HEK293 (cell line): ENCODE data around the gene SOCS6.

Experiments
- CTCF ChIA-PET: fragments of 350-600 bp; formaldehyde crosslinking; extraction: SDS; loops from one replicate; lab custom pipeline; 2021; ENCODE audit warnings: antibody characterized with exemption; lab: Yijun Ruan, JAX
- POLR2A ChIA-PET: fragments of 300-600 bp; formaldehyde crosslinking; extraction: SDS; loops from one replicate; lab custom pipeline; 2020; ENCODE audit warnings: antibody characterized with exemption, inconsistent platforms; lab: Yijun Ruan, JAX
- H3K27ac ChIP-seq: fragments of 200-500 bp; sonication (Bioruptor generic); 2 replicates; pipeline ENCODE4 v1.5.1; 2014; ENCODE audit warnings: low read depth, low read length, control low read depth, inconsistent platforms; ENCODE audit errors: extremely low read depth
- H3K36me3 ChIP-seq, 2 experiments: fragments of 200-500 bp in 1 of 2; sonication (Bioruptor generic) in 1 of 2; 1 replicate in 1 of 2; 2 replicates in 1 of 2; pipeline ENCODE4 v1.5.1; 2014 to 2017; ENCODE audit warnings: inconsistent platforms in 2 of 2, low read length in 2 of 2; ENCODE audit not compliant: control insufficient read depth in 2 of 2, insufficient read depth in 1 of 2
- H3K4me1 ChIP-seq: fragments of 200-500 bp; sonication (Bioruptor generic); 2 replicates; pipeline ENCODE4 v1.5.1; 2014; ENCODE audit warnings: mild to moderate bottlenecking, low read length, inconsistent platforms; ENCODE audit not compliant: control insufficient read depth, insufficient read depth
- H3K4me3 ChIP-seq: 2 replicates; pipeline ENCODE4 v1.5.1; 2011; ENCODE audit warnings: low read depth, mild to moderate bottlenecking, control low read depth, low read length, moderate library complexity
- H3K9me3 ChIP-seq: fragments of 200-500 bp; sonication (Bioruptor generic); 2 replicates; pipeline ENCODE4 v1.5.1; 2014; ENCODE audit warnings: low read depth, low read length, inconsistent platforms; ENCODE audit not compliant: control insufficient read depth, insufficient read depth
- GLIS1 ChIP-seq: fragments of 450-650 bp; formaldehyde crosslinking; IDR thresholded peaks from 2 replicates; pipeline ENCODE4 v1.5.1; 2016; ENCODE audit warnings: missing biosample characterization, missing genetic modification characterization
- KLF8 ChIP-seq: fragments of 450-650 bp; formaldehyde crosslinking; IDR thresholded peaks from 2 replicates; pipeline ENCODE4 v1.5.1; 2016; ENCODE audit warnings: missing biosample characterization, missing genetic modification characterization
- YY1 ChIP-seq: fragments of 450-650 bp; formaldehyde crosslinking; IDR thresholded peaks from 2 replicates; pipeline ENCODE4 v1.5.1; 2018; ENCODE audit warnings: missing biosample characterization, missing genetic modification characterization
- ZBTB7A ChIP-seq: fragments of 450-650 bp; formaldehyde crosslinking; IDR thresholded peaks from 2 replicates; pipeline ENCODE4 v1.5.1; 2016; ENCODE audit warnings: low read depth, missing biosample characterization, missing genetic modification characterization
- ZFP3 ChIP-seq: fragments of 450-650 bp; formaldehyde crosslinking; IDR thresholded peaks from 2 replicates; pipeline ENCODE4 v1.5.1; 2016; ENCODE audit warnings: low read depth, missing biosample characterization, missing genetic modification characterization
- ZNF121 ChIP-seq: fragments of 450-650 bp; formaldehyde crosslinking; IDR thresholded peaks from 2 replicates; pipeline ENCODE4 v1.5.1; 2016; ENCODE audit warnings: missing biosample characterization, missing genetic modification characterization
- ZNF404 ChIP-seq: fragments of 450-650 bp; formaldehyde crosslinking; IDR thresholded peaks from 2 replicates; pipeline ENCODE4 v1.5.1; 2017; ENCODE audit warnings: missing biosample characterization, missing genetic modification characterization
- ZNF549 ChIP-seq: fragments of 450-650 bp; IDR thresholded peaks from 2 replicates; pipeline ENCODE4 v1.5.1; 2018; ENCODE audit warnings: missing biosample characterization, missing genetic modification characterization, mild to moderate bottlenecking, inconsistent platforms, moderate library complexity
- ZNF660 ChIP-seq: fragments of 450-650 bp; IDR thresholded peaks from 2 replicates; pipeline ENCODE4 v1.5.1; 2018; ENCODE audit warnings: missing biosample characterization, mild to moderate bottlenecking, missing genetic modification characterization
- TF ChIP-seq, protein P1 (sequence below): fragments of 450-650 bp; formaldehyde crosslinking; IDR thresholded peaks from 2 replicates; pipeline ENCODE4 v1.5.1; 2016; ENCODE audit warnings: missing biosample characterization, missing genetic modification characterization, low read depth
- TF ChIP-seq, protein P2 (sequence below): fragments of 450-650 bp; formaldehyde crosslinking; IDR thresholded peaks from 2 replicates; pipeline ENCODE4 v1.5.1; 2016; ENCODE audit warnings: missing biosample characterization, missing genetic modification characterization
- TF ChIP-seq, protein P3 (sequence below): fragments of 450-650 bp; formaldehyde crosslinking; IDR thresholded peaks from 2 replicates; pipeline ENCODE4 v1.5.1; 2016; ENCODE audit warnings: missing biosample characterization, missing genetic modification characterization
- TF ChIP-seq, protein P4 (sequence below): fragments of 450-650 bp; formaldehyde crosslinking; IDR thresholded peaks from 2 replicates; pipeline ENCODE4 v1.5.1; 2016; ENCODE audit warnings: missing biosample characterization, missing genetic modification characterization, borderline replicate concordance
- TF ChIP-seq, protein P5 (sequence below): fragments of 450-650 bp; formaldehyde crosslinking; IDR thresholded peaks from 2 replicates; pipeline ENCODE4 v1.5.1; 2016; ENCODE audit warnings: missing biosample characterization, missing genetic modification characterization
- TF ChIP-seq, protein P6 (sequence below): fragments of 450-650 bp; formaldehyde crosslinking; IDR thresholded peaks from 2 replicates; pipeline ENCODE4 v1.5.1; 2016; ENCODE audit warnings: missing biosample characterization, missing genetic modification characterization

The SOCS6 gene

DNA sequence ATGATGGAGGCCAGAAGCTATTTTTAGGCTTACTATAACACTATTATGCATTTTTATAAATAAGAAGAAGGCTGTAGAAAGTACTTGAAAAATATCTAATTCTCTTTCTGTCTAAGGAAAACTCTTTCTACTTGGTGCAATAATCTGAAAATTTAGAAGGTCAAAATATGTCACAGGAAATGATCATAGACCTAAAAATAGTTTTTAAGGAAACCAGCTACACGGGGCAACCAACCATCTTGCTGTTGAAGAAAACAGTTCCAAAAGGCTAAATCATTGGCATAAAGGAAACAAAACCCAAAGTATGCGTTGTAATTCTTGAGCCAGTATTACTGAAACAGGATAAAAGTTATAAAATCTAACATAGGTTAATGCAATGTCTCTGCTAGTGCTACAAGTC is 40.2 kb downstream of the SOCS6 start:
- Histone ChIP-seq H3K9me3 (no peaks in the 10 kb centered on the region), H3K27ac (no peak overlapping the region), H3K4me3 (no peak overlapping the region), H3K36me3 (peaks cover 0 to 14% of the 10 kb centered on the region in 2 experiments; a peak in 1 of 3 replicates)
- POLR2A ChIA-PET, result no interaction called here
- TF ChIP-seq, protein P1, sequence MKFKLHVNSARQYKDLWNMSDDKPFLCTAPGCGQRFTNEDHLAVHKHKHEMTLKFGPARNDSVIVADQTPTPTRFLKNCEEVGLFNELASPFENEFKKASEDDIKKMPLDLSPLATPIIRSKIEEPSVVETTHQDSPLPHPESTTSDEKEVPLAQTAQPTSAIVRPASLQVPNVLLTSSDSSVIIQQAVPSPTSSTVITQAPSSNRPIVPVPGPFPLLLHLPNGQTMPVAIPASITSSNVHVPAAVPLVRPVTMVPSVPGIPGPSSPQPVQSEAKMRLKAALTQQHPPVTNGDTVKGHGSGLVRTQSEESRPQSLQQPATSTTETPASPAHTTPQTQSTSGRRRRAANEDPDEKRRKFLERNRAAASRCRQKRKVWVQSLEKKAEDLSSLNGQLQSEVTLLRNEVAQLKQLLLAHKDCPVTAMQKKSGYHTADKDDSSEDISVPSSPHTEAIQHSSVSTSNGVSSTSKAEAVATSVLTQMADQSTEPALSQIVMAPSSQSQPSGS (tag by site-specific recombination), result no peak
- TF ChIP-seq ZFP3 (no peak), ZNF404 (no peak), KLF8 (no peak), ZNF660 (no peak), ZBTB7A (no peak), YY1 (tag by site-specific recombination) (no peak), GLIS1 (no peak), ZNF549 (tag by site-specific recombination) (no peak), ZNF121 (tag by site-specific recombination) (no peak)
- TF ChIP-seq, protein P2, sequence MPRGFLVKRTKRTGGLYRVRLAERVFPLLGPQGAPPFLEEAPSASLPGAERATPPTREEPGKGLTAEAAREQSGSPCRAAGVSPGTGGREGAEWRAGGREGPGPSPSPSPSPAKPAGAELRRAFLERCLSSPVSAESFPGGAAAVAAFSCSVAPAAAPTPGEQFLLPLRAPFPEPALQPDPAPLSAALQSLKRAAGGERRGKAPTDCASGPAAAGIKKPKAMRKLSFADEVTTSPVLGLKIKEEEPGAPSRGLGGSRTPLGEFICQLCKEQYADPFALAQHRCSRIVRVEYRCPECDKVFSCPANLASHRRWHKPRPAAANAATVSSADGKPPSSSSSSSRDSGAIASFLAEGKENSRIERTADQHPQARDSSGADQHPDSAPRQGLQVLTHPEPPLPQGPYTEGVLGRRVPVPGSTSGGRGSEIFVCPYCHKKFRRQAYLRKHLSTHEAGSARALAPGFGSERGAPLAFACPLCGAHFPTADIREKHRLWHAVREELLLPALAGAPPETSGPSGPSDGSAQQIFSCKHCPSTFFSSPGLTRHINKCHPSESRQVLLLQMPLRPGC, result no peak
- TF ChIP-seq, protein P3, sequence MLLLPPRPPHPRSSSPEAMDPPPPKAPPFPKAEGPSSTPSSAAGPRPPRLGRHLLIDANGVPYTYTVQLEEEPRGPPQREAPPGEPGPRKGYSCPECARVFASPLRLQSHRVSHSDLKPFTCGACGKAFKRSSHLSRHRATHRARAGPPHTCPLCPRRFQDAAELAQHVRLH (tag by site-specific recombination), result no peak
- TF ChIP-seq, protein P4, sequence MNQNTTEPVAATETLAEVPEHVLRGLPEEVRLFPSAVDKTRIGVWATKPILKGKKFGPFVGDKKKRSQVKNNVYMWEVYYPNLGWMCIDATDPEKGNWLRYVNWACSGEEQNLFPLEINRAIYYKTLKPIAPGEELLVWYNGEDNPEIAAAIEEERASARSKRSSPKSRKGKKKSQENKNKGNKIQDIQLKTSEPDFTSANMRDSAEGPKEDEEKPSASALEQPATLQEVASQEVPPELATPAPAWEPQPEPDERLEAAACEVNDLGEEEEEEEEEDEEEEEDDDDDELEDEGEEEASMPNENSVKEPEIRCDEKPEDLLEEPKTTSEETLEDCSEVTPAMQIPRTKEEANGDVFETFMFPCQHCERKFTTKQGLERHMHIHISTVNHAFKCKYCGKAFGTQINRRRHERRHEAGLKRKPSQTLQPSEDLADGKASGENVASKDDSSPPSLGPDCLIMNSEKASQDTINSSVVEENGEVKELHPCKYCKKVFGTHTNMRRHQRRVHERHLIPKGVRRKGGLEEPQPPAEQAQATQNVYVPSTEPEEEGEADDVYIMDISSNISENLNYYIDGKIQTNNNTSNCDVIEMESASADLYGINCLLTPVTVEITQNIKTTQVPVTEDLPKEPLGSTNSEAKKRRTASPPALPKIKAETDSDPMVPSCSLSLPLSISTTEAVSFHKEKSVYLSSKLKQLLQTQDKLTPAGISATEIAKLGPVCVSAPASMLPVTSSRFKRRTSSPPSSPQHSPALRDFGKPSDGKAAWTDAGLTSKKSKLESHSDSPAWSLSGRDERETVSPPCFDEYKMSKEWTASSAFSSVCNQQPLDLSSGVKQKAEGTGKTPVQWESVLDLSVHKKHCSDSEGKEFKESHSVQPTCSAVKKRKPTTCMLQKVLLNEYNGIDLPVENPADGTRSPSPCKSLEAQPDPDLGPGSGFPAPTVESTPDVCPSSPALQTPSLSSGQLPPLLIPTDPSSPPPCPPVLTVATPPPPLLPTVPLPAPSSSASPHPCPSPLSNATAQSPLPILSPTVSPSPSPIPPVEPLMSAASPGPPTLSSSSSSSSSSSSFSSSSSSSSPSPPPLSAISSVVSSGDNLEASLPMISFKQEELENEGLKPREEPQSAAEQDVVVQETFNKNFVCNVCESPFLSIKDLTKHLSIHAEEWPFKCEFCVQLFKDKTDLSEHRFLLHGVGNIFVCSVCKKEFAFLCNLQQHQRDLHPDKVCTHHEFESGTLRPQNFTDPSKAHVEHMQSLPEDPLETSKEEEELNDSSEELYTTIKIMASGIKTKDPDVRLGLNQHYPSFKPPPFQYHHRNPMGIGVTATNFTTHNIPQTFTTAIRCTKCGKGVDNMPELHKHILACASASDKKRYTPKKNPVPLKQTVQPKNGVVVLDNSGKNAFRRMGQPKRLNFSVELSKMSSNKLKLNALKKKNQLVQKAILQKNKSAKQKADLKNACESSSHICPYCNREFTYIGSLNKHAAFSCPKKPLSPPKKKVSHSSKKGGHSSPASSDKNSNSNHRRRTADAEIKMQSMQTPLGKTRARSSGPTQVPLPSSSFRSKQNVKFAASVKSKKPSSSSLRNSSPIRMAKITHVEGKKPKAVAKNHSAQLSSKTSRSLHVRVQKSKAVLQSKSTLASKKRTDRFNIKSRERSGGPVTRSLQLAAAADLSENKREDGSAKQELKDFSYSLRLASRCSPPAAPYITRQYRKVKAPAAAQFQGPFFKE (tag by site-specific recombination), result no peak
- TF ChIP-seq, protein P5, sequence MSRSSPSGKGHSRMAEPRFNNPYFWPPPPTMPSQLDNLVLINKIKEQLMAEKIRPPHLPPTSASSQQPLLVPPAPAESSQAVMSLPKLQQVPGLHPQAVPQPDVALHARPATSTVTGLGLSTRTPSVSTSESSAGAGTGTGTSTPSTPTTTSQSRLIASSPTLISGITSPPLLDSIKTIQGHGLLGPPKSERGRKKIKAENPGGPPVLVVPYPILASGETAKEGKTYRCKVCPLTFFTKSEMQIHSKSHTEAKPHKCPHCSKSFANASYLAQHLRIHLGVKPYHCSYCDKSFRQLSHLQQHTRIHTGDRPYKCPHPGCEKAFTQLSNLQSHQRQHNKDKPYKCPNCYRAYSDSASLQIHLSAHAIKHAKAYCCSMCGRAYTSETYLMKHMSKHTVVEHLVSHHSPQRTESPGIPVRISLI (tag by site-specific recombination), result no peak
- TF ChIP-seq, protein P6, sequence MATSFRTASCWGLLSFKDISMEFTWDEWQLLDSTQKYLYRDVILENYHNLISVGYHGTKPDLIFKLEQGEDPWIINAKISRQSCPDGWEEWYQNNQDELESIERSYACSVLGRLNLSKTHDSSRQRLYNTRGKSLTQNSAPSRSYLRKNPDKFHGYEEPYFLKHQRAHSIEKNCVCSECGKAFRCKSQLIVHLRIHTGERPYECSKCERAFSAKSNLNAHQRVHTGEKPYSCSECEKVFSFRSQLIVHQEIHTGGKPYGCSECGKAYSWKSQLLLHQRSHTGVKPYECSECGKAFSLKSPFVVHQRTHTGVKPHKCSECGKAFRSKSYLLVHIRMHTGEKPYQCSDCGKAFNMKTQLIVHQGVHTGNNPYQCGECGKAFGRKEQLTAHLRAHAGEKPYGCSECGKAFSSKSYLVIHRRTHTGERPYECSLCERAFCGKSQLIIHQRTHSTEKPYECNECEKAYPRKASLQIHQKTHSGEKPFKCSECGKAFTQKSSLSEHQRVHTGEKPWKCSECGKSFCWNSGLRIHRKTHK, result no peak
- TF ChIP-seq, all 188 proteins: peak for 0
- peaks cover 2% of the 10 kb centered on the region for H3K4me1 ChIP-seq
- CTCF ChIA-PET, result interaction anchor here (0.5 to 0.7 kb wide), 2 partner anchors 15 to 121 kb away, joined by 3 to 4 read pairs; no protein-coding TSS in a partner anchor
